WTC11 (cell line): ENCODE results near the gene GOLT1A.

Source experiments
- CBFB ChIP-seq: sonication (generic); formaldehyde crosslinking; IDR thresholded peaks from 2 replicates; pipeline ENCODE4 v1.8.1; 2022; ENCODE audit warnings: mild to moderate bottlenecking, low read depth, missing genetic modification reagents
- CTCF ChIP-seq: fragments of 200-600 bp; IDR thresholded peaks from 2 replicates; pipeline ENCODE4 v1.8.0; 2022; ENCODE audit warnings: antibody characterized with exemption
- E2F1 ChIP-seq: sonication (generic); formaldehyde crosslinking; IDR thresholded peaks from 2 replicates; pipeline ENCODE4 v1.8.0; 2022; ENCODE audit warnings: mild to moderate bottlenecking, missing genetic modification reagents
- NR2C2 ChIP-seq: sonication (generic); formaldehyde crosslinking; IDR thresholded peaks from 2 replicates; pipeline ENCODE4 v1.8.0; 2022; ENCODE audit warnings: mild to moderate bottlenecking, missing genetic modification reagents
- SP1 ChIP-seq: sonication (generic); formaldehyde crosslinking; conservative IDR thresholded peaks from 2 replicates; pipeline ENCODE4 v1.8.1; 2022; ENCODE audit warnings: missing genetic modification reagents

GRCh38 chr1:204149107-204149506 lies 64.7 kb downstream of the GOLT1A start:
- no peak for TF ChIP-seq NR2C2 (CRISPR knock-in tag)
- TF ChIP-seq CTCF = no peak
- TF ChIP-seq E2F1 = no peak
- no peak for TF ChIP-seq SP1 (CRISPR knock-in tag)
- TF ChIP-seq CBFB (CRISPR knock-in tag) = no peak
